GM21737 (cell line): ENCODE results near the gene MPP1.

ENCODE experiments used
- ATAC-seq: cut with Tn5 transposase; IDR thresholded peaks from one replicate; pipeline ENCODE4 v1.9.1; 2021; ENCODE audit warnings: mild to moderate bottlenecking, moderate library complexity; ENCODE audit not compliant: unreplicated experiment

Gene MPP1

GRCh38 chrX:154733066-154733425 lies 72.2 kb downstream of the MPP1 start:
- no peak for ATAC-seq

GRCh38 chrX:154732421-154733065 lies 72.7 kb downstream of the MPP1 start:
- ATAC-seq: no peak

- no peak for ATAC-seq
Observed at GRCh38 chrX:154731881-154732280, 73.4 kb downstream of the MPP1 start.

GRCh38 chrX:154731184-154731583 lies 74.1 kb downstream of the MPP1 start:
- no peak for ATAC-seq

- no peak for ATAC-seq
Observed at GRCh38 chrX:154730253-154730891, 74.9 kb downstream of the MPP1 start.

GRCh38 chrX:154729439-154729838 lies 75.8 kb downstream of the MPP1 start:
- no peak for ATAC-seq
